Cortex of kidney (tissue), 1 donor: ENCODE measurements around the gene PLBD2.

ENCODE experiments used
- DNase-seq: peaks from one replicate; lab custom pipeline; 2025; lab: John Stamatoyannopoulos, UW

PLBD2 gene

DNA sequence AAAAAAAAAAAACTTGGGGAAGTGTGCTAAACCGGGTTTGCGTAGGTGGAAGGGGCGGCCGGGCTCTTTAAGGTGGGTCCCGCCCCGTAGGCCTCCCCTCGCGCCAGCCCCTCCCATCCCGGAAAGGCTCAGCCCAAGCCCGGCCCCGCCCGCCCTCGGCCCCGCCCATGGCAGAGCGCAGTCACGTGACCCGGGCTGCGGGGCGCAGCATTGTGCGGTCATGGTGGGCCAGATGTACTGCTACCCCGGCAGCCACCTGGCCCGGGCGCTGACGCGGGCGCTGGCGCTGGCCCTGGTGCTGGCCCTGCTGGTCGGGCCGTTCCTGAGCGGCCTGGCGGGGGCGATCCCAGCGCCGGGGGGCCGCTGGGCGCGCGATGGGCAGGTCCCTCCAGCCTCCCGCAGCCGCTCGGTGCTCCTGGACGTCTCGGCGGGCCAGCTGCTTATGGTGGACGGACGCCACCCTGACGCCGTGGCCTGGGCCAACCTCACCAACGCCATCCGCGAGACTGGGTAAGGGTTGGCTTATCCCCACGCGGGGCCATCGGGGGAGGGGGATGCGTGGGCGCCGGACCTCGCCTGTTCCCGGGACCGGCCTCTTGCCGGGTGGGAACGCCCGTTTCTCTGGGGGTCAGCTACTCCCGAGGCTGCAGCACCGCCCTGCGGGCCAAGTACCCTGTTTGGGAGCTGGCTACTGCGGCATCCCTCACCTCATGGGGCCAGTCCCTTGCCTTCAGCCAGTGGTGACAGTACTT, at the start of gene PLBD2:
TSS of gene PLBD2 (plus strand) at position 207 of the 752 bp plus-strand sequence. CDS start at position 221, 14 bp downstream.
- DNase-seq, result peak; percentile 41

- DNase-seq, result no peak
Measured at GRCh38 chr12:113310489-113310888, 47.9 kb upstream of the PLBD2 start.

DNA sequence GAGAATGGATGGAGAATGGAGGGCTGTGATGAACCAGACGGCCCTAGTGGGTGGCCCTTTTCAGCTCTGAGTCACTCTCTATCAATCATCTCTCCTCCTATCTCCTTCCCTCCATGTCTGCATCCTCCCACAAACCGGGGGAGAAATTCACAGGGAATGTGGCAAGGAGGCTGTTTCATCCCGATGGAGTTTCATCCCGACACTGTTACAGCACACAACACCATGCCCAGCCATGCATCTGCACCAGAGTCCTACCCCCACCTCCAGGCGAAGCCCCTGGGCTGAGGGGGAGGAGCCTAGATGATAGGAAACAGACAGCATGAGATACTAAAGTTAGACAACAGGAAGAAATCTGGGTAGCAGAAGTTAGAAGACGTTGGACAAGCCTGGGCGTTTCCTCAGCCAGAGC, 44.3 kb upstream of the PLBD2 start:
- no peak for DNase-seq

DNA sequence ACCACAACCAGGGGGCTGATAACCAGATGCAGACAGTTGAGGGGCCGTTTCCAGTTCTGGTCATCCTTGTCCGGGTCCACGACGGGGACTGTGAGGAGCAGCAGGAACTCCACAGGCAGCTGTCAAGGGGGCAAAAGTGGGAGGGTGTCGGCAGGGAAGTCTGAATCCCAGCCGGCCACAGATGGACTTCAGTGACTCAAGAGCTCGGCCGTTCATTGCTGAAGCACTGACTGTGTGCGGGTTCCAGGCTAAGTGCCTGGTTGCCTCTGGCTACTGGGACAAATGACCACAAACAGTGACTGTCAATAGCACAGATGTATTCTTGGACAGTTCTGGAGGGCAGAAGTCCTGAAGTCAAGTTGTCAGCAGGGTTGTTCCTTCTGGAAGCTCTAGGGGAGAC, 43.0 kb upstream of the PLBD2 start:
- DNase-seq, result no peak

DNA sequence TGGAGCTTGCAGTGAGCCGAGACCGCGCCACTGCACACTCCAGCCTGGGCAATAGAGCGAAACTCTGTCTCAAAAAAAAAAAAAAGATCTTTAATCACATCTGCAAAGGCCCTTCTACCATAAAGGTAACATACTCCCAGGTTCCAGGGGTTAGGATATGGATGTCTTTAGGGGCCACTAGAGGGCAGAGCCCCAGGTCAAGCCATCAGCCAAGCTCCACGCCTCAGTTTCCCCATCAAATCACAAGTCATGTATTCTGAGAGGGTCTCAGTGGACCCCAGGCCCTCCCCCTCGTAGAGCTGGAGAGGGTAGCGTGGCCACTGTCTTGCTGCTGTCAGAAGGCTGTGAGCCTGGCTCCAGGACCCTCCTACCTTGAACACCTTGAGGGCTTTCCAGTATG, 42.2 kb upstream of the PLBD2 start:
- no peak for DNase-seq

- DNase-seq, result no peak
Measured at GRCh38 chr12:113317122-113317521, 41.3 kb upstream of the PLBD2 start.

- DNase-seq, result no peak
Measured at GRCh38 chr12:113318046-113318656, 40.2 kb upstream of the PLBD2 start.

GRCh38 chr12:113318900-113319628, 39.3 kb upstream of the PLBD2 start:
- DNase-seq, result no peak

GRCh38 chr12:113320401-113320800, 38.0 kb upstream of the PLBD2 start:
- DNase-seq, result no peak

DNA sequence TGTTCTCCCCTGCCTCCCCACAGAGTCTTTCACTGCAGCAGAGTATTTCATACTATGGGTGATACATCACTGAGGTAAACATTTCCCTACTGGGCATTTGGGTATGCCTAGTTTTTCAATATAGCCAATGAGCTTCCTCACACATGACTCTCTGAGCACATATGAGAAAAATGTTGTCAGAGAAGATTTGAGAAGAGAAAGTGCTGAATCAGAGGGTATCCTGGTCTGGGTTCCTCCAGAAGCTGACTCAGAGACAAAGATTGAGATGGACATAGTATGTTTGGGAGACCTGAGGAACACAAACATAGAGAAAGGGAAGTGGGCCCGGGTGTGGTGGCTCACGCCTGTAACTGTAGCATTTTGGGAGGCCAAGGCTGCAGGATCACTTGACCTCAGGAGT, 36.0 kb upstream of the PLBD2 start:
- no peak for DNase-seq

- DNase-seq, result no peak
Measured at GRCh38 chr12:113325916-113326315, 32.5 kb upstream of the PLBD2 start.

- DNase-seq, result no peak
Measured at GRCh38 chr12:113326775-113327395, 31.5 kb upstream of the PLBD2 start.

- DNase-seq, result no peak
Measured at GRCh38 chr12:113328368-113328889, 30.0 kb upstream of the PLBD2 start.

GRCh38 chr12:113329022-113329790, 29.2 kb upstream of the PLBD2 start:
- DNase-seq, result no peak

DNA sequence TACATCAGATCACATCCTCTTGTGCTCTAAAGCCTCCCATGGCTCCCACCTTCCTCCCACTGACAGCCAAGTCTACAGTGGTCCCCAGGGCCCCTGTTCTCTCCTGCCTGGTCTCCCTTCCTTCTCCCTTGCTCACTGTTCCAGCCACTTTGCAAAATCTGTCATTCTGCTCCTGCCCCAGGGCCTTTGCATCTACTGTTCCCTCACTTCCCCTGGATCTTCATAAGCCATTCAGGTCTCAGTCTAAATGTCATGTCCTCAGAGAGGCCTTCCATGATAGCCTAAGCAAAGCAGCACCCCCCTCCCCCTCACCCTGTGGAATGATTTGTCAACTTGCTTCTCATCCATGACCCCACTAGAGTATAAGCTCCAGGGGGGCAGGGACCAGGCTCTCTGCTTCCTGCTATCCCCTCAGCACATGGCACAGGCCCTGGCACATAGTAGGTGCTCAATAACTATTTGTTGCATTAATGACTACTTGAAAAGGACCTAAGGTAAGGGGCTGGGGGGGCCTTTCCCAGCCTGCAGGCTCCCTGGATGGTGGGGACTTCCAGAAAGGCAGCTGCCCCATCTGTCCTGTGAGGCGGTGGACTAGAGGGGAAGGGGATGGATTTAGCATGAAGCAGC, 28.5 kb upstream of the PLBD2 start:
- DNase-seq, result no peak

- DNase-seq, result no peak
Measured at GRCh38 chr12:113330505-113330904, 27.9 kb upstream of the PLBD2 start.

GRCh38 chr12:113332688-113333417, 25.5 kb upstream of the PLBD2 start:
- DNase-seq, result no peak

- DNase-seq, result no peak
Measured at GRCh38 chr12:113333418-113333750, 25.0 kb upstream of the PLBD2 start.

GRCh38 chr12:113333877-113334785, 24.3 kb upstream of the PLBD2 start:
- no peak for DNase-seq
